Renal cortex interstitium (tissue), 11 donors: Measurements from ENCODE around the gene KCNK1. TPM values are rescaled to one million over a fixed set of nuclear protein-coding genes. Genes with fewer than 3 reads are reported as not detected.
"Not testable (repeated sequence)": the region's sequence is repeated elsewhere in the genome, so short reads cannot be mapped to it uniquely, and the experiment has no call there.

ENCODE experiments used
- DNase-seq, 11 donors: peaks; one replicate each; pipeline ENCODE4 v3.0.0-alpha.2; 2013; ENCODE audit warnings: low read depth in 9 of 11, low spot score in 4 of 11; ENCODE audit errors: extremely low read depth in 1 of 11
- polyA plus RNA-seq, 3 donors: library from polyadenylated mRNA; unstranded; fragments of 120-200 nt; gene quantifications; one replicate each; pipeline ENCODE4 v1.2.1, GENCODE V29; 2013; ENCODE audit not compliant: insufficient read length in 3 of 3

Gene KCNK1
- polyA plus RNA-seq, 3 donors = 5.9 to 11.5 (median 7.9) TPM

GRCh38 chr1:233677690-233678354 lies 63.9 kb downstream of the KCNK1 start:
- no peak for DNase-seq

GRCh38 chr1:233679030-233679429 lies 65.1 kb downstream of the KCNK1 start:
- no peak for DNase-seq

GRCh38 chr1:233679591-233680373 lies 65.9 kb downstream of the KCNK1 start:
- DNase-seq = no peak

- no peak for DNase-seq
These were observed 67.4 kb downstream of the KCNK1 start for GRCh38 chr1:233681285-233681684.

GRCh38 chr1:233686653-233687052 lies 72.7 kb downstream of the KCNK1 start:
- not testable (repeated sequence) for DNase-seq

GRCh38 chr1:233689017-233689747 lies 75.3 kb downstream of the KCNK1 start:
- no peak for DNase-seq

- DNase-seq = no peak
These were observed 75.9 kb downstream of the KCNK1 start for GRCh38 chr1:233689748-233690254.

GRCh38 chr1:233695901-233696300 lies 82.0 kb downstream of the KCNK1 start:
- no peak for DNase-seq

- no peak for DNase-seq
These were observed 86.4 kb downstream of the KCNK1 start for GRCh38 chr1:233700338-233700737.

- DNase-seq = no peak
These were observed 90.4 kb downstream of the KCNK1 start for GRCh38 chr1:233704170-233704897.

- peak in 6 of 11 donors; percentile 17 to 39 (median 24) for DNase-seq
These were observed 91.2 kb downstream of the KCNK1 start for GRCh38 chr1:233704898-233705723.

- DNase-seq = peak in 1 of 11 donors; percentile 13
These were observed 93.4 kb downstream of the KCNK1 start for GRCh38 chr1:233707153-233707879.

GRCh38 chr1:233707880-233708815 lies 94.2 kb downstream of the KCNK1 start:
- DNase-seq = peak in 3 of 11 donors; percentile 13 to 31 (median 28)

GRCh38 chr1:233710031-233710430 lies 96.1 kb downstream of the KCNK1 start:
- no peak for DNase-seq

- no peak for DNase-seq
These were observed 96.6 kb downstream of the KCNK1 start for GRCh38 chr1:233710507-233710906.

- DNase-seq = no peak
These were observed 100.8 kb downstream of the KCNK1 start for GRCh38 chr1:233714631-233715217.
